GM19099 (cell line): Measurements from ENCODE around the gene CST11.

ENCODE experiments used
- POLR2A ChIP-seq: IDR thresholded peaks from 3 replicates; pipeline ENCODE4 v1.6.1; 2011; ENCODE audit warnings: low read depth; ENCODE audit not compliant: insufficient read length; ENCODE audit errors: extremely low read depth

Gene CST11, protein sequence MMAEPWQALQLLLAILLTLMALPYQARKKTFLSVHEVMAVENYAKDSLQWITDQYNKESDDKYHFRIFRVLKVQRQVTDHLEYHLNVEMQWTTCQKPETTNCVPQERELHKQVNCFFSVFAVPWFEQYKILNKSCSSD

DNA sequence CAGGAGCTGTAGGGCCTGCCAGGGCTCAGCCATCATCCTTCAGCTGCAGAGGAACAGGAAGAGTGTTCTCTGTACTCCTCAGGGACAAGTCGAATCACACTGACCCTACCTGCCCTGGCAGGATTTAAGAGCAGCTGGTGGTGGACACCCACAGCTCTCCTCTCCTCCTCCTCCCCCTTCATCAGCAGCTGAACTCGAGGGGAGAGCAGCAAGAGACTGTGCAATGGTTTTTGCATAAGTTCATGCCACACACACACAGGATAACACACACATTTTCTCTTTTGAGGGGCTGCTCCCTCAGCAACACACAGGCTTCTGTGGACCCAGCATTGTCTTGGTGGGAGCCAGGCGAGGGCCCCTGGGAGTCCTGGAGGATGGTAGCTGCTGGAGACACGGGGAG, at the start of gene CST11:
Gene CST11, minus strand, starts transcription at position 101 of the 400 bp plus-strand sequence. Its CDS starts 65 bp downstream, at position 36.
- TF ChIP-seq POLR2A = no peak

DNA sequence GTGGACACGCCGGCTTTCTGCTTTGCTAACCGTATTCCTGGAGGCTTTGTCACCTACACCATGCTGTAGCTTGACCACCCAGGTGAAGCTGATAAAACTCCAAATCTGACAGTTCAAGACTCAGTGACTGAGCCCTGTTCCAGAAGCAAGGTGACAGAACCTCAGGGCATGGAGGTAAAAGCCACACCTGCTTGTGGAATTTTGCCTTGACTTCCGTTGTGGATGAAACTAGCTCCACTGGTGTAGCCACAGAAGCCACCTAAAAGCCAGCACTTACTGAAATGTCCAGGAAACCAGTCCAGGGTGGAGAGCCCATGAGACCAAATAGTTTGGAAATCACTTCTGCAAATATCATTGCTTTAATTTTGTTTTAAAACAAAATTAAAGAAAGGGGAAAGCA, 49.2 kb upstream of the CST11 start:
- no peak for TF ChIP-seq POLR2A

DNA sequence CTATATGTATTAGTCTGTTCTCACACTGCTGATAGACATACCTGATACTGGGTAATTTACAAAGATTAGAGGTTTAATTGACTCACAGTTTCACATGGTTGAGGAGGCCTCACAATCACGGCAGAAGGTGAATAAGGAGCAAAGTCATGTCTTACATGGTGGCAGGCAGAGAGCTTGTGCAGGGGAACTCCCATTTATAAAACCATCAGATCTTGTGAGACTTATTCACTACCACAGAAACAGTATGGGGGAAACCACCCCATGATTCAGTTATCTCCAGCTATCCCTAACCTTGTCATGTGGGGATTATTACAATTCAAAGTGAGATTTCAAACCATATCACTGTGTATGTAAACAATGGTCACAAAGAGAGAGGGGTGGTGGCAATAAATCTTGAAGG, 44.9 kb upstream of the CST11 start:
- TF ChIP-seq POLR2A = no peak

DNA sequence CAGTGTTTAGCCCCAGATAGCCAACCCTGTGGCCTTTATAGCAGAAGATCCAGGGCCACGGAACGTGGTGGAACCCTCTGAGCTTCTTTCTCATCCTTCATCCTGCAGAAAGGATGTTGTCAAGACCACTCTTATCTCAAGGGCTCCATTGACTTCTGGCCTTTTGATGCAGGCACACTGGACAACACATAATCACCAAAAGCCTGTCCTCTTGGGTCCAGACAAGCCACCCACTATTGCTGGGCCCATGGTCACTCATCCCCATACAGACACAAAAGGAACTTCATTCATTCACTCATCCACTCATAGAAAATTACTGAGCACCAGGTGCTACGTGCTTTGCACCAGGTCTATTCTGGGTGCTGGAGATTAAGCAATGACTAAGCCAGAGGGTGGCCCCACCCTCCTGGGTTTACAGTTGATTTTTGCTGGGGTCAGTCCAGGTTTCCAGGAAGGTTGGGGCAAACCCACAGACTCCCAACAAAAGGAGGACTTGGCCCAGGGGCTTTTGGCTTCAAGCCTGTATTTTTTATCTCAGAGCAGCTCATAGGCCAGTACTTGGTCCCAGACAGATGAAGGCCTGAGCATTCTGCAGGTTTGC, 40.6 kb upstream of the CST11 start:
- no peak for TF ChIP-seq POLR2A

DNA sequence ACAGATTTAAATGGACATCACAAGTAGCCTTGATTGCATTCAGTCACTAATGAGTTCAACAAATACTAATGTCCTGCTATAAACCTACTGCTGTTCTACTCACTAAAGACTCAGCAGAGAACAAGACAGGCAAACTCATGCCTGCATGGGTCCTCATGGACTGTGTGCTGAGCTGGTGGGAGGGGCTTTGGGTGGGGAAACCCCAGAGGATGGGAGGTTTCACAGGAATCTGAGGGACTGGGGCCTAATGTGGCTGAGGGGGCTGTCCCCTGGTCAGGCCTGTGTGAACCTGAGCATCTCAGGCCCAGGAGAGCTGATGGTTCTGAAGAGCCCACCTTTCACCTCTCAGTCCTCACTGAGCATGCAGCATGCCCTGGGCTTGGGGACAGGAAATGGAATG, 39.6 kb upstream of the CST11 start:
- no peak for TF ChIP-seq POLR2A

DNA sequence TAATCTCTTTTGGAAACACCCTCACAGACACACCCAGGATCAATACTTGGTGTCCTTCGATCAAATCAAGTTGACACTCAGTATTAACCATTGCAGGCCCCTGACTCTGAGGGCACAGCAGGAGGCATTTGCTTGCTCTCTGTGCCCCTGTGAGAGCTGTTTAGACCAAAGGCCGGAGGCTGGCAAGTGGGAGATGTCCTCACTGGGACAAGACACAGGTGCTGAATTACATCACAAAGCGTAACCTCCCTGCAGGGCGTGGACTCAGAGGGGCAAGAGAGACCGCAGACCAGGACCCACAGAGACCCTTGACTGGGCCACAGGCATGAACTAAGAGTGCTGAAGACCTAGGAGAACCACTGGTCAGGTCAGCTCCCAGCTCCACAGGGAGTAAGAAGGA, 38.1 kb upstream of the CST11 start, which contains the start of gene CST8:
Gene CST8, plus strand, starts transcription at position 301 of the 400 bp plus-strand sequence. CDS start 551 bp downstream, outside the sequence.
- TF ChIP-seq POLR2A = no peak

DNA sequence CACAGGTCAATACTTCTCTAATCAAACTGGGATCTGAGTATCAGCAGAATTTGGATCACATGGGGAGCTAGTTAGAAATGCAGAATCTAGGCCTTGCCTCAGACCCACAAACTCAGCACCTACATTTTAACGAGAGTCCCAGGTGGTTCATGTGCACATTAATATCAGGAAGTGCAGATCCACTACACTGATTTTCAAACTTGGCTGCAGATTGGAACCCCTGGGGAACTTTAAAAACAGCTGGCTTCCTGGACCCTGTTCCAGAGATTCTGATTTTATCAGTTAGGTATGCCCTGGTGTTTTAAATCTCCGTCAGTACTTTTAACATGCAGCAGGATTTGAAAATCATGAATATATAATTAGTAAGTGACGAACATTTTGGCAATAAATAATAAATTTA, 36.3 kb upstream of the CST11 start:
- no peak for TF ChIP-seq POLR2A

DNA sequence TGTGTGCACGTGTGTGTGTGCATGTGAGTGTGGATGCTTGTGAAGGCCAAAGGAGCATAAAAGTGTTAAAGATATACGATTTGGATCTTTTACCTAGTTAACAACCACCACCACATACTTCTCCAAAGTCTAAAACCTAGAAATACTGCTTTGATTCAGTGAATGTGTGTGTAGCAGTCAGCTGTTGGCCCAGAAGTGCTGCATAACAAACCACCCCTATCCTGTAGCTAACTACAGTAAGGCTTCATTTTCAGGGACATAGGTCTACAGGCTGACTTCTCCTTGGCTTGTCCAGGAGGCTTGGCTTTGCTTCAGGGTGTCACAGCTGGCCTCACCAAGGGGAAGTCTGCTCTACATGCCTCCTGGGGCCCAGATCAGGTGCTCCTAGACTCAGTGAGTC, 35.8 kb upstream of the CST11 start:
- TF ChIP-seq POLR2A = no peak

DNA sequence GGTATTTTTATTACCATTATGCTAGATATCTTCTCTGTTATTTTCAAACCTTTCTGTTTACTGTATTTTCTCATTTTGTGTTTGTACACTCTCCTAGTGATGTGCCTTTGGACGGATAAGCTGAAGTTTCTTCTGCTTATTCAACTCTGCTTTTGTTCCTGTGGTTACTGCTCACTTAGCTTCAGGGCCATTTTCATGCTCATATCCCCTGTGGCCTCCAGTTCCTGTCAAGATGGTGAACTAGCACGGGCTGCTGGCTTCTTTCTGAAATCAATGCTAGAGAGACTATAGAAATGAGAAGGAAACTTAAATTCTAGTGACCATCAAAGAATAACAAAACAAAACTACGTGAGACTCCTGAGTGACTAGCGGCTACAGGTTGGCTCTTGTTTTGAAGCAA, 31.4 kb upstream of the CST11 start:
- no peak for TF ChIP-seq POLR2A

DNA sequence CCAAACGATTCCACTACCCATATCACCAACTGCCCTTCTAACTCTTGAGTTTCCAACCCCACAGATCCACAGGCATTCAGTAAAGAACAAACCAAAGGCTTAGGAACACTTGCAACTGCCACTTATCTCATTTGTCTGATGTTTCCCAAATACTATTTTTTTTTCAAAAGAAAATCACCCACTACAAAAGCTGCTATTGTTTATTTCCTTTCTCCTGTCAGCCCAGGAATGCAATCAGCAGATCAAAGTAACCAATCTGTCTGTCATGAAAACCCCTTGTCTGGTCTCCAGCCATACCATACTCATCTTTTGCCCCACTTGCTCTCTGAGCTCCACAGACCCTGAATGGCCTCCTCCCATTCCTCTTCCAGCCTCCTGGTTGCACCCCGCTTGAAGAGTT, 29.5 kb upstream of the CST11 start:
- TF ChIP-seq POLR2A = no peak

DNA sequence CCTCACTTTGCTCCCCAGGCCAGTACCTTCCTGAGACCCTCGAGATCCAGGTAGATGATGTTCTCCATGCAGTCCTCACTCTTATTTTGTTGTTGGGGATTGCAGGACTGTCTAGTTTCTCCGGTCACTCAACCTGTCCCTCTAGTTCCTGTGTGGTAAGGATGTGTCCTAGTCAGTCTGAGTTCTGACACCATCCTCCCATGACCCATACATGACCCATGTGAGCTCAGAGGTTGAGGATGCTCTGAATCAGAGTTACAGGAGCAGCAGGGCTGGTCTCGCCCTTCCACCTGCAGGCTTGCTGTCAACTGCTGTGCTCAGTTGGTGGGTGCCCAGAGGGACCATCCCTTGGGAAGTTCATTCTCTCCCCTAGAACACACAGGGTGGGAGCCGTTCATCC, 26.4 kb upstream of the CST11 start:
- no peak for TF ChIP-seq POLR2A

DNA sequence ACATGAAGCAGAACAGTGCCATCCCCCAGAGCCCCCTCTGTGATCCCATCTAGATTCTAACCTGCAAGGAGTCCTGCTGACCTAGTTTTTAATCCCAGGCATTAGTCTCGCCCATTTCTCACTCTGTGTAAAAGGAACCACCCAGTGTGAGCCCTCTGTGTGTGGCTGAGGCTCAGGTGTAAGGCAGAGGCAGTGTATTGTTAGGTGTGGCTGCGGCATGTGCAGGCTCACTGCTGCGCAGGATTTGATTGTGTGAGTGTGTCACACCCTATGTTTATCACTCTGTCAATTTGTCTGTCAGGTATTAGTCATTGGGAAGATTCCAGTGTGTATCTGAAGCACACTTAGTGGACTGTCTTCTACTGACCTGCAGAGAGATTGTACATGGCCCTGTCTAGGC, 24.5 kb upstream of the CST11 start:
- TF ChIP-seq POLR2A = no peak

DNA sequence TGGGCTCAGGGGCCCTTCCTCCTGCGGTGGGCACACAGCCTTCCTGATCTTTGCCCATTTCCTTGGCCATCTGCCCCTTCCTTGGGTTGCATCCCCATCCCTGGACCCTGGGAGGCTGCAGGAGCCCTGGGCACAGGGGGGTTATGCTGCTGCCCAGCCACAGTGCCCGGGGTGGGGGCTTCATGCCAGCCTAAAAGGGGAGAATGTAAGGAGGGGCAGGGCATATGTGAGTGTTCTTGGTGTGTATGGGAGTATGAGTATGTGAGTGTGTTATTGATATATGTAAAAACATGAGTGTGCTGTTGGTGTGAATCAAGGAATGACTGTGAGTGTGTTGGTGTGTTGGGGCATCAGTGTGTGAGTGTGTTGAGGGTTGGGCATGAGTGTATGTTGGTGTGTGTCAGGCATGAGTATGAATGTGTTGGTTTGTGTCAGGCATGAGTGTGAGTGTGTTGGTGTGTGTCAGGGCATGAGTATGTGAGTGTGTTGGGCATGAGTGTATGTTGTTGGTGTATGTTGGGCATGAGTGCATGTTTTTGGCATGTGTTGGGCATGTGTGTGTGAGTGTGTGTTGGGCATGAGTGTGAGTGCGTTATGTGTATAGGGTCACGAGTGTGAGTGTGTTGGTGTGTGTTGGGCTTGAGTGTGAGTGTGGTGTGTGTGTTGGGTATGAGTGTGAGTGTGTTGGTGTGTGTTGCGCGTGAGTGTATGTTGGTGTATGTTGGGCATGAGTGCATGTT, 23.5 kb upstream of the CST11 start:
- no peak for TF ChIP-seq POLR2A

DNA sequence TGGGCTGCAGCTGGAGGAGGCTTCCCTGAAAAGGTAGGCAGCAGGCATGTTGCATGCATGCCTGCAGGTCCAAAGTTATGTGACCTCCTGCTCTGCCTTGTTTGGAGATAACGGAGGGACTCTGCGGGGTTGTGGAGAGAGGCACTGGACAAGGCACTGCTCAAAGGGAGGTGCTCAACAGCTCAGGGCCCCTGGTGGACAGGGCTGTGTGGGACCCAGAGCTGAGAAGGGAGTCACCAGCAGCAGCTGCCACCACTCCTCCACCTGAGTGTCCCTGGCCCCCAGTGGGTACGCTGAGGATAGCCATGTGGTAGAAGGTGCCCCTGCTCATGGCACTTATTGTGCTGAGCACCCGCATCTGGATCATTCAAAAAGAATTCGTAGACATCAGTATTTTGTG, 22.7 kb upstream of the CST11 start:
- TF ChIP-seq POLR2A = no peak

DNA sequence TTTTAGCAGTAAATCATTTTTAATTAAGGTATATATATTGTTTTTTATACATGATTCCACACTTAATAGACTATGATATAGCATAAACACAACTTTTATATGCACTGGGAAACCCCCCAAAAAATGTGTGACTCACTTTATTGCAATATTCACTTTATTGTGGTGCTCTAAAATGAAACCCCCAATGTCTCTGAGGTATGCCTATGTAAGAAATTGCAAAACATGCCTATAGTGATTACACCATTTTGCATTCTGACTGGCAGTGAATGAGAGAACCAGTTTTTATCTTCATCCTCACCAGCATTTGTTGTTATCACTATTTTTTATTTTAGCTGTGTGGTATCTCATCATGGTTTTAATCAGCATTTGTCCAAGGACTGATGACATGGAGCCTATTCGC, 8.5 kb upstream of the CST11 start:
- no peak for TF ChIP-seq POLR2A

DNA sequence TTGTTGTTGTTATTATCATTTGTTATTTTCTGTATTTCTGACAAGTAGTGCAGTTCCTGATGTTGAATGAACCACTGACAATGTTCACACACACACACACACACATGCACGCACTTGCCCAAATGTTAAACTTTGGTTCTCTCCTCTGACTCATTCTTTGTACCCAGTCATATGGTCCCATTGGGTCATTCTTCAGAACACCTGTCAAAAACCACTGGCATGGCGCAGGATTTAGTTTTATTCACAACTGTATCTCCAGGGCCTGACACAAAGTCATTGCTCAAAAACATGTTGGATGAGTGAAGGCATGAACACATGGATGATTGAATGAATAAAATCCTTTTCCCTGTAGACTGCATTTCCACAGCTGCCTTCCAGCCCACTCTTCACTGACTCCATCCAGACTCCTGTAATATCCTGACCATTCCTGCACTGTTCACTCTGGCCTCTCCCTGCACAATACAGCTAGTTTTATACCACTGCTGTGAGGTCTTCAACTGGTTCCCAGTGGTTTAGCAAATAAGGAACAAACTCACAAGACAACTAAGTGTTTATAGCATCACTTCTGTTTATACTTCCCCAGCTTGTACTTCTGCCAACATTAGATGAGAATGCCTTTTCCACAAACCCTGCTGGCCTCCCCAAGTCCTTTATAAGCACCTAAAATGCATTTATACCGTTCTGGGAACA, 6.9 kb upstream of the CST11 start:
- no peak for TF ChIP-seq POLR2A
